ENCODE results near the gene STRA6. TPM values are rescaled to one million over a fixed set of nuclear protein-coding genes. Genes with fewer than 3 reads are reported as not detected.

STRA6 gene
- total RNA-seq, 1 experiment from 2014 or later: 0.54 TPM

DNA sequence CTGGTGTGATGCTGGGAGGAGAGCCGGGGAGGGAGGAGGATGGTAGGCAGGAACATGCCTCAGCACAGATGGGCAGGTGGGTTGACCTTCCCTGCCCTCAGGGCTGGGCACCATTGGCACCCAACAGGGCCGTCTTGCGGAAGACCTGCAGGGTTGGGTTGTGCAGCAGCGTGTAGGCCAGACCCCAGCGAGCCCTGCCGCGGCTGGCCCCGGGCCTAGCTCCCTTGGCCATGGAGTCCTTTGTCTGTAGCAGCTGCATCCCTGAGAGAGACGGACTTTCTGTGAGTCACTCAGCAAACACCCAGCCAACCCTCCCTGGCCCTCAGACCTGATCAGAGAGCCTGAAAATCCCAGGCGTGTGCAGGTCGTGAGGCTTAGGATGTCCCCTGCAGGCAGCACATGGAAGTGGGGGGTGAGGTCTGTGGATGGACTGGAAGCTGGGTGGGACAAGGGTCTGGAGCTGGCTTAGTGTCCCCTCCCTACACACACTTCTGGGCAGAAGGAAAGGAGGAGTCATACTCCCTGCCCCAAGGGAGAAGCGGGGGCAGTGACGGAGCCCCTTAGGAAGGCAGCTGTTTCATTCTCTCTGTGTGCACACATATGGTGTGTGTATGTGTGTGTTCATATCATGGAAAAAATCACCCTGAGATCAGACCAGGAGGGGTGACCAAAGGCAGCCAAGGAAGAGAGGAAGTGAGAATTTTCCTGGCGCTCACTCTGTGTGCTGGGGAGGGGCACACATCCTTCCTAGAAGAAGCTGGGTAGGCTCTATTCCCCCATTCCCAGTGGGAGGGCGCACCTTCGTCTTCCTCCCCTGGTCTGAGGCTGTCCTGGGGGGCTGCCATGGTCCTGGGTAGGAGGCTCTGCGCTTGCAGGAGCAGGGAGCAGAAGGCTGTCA, 22.4 kb downstream of the STRA6 start (continued):
- TF ChIP-seq, protein P1, sequence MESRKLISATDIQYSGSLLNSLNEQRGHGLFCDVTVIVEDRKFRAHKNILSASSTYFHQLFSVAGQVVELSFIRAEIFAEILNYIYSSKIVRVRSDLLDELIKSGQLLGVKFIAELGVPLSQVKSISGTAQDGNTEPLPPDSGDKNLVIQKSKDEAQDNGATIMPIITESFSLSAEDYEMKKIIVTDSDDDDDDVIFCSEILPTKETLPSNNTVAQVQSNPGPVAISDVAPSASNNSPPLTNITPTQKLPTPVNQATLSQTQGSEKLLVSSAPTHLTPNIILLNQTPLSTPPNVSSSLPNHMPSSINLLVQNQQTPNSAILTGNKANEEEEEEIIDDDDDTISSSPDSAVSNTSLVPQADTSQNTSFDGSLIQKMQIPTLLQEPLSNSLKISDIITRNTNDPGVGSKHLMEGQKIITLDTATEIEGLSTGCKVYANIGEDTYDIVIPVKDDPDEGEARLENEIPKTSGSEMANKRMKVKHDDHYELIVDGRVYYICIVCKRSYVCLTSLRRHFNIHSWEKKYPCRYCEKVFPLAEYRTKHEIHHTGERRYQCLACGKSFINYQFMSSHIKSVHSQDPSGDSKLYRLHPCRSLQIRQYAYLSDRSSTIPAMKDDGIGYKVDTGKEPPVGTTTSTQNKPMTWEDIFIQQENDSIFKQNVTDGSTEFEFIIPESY (IDR thresholded peaks at IDR 0.05; ENCODE audit: extremely low read depth, insufficient replicate concordance, low read length): no peak
- TF ChIP-seq SP1 (IDR thresholded peaks at IDR 0.05; ENCODE audit: low read depth) (no peak), EZH2 (IDR thresholded peaks at IDR 0.05) (no peak), ELF1 (IDR thresholded peaks at IDR 0.05; ENCODE audit: borderline replicate concordance, low read depth) (no peak), POLR2A (IDR thresholded peaks at IDR 0.05; ENCODE audit: borderline replicate concordance, extremely low read depth, insufficient read depth, insufficient read length) (no peak), EGR1 (IDR thresholded peaks at IDR 0.05; ENCODE audit: low read depth) (no peak)
- TF ChIP-seq, protein P2, sequence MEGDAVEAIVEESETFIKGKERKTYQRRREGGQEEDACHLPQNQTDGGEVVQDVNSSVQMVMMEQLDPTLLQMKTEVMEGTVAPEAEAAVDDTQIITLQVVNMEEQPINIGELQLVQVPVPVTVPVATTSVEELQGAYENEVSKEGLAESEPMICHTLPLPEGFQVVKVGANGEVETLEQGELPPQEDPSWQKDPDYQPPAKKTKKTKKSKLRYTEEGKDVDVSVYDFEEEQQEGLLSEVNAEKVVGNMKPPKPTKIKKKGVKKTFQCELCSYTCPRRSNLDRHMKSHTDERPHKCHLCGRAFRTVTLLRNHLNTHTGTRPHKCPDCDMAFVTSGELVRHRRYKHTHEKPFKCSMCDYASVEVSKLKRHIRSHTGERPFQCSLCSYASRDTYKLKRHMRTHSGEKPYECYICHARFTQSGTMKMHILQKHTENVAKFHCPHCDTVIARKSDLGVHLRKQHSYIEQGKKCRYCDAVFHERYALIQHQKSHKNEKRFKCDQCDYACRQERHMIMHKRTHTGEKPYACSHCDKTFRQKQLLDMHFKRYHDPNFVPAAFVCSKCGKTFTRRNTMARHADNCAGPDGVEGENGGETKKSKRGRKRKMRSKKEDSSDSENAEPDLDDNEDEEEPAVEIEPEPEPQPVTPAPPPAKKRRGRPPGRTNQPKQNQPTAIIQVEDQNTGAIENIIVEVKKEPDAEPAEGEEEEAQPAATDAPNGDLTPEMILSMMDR (IDR thresholded peaks at IDR 0.05 in 2 of 3, conservative IDR thresholded peaks at IDR 0.05 in 1 of 3; ENCODE audit: borderline replicate concordance in 1 of 3, insufficient read depth in 1 of 3, low read depth in 2 of 3, low read length in 2 of 3): no peak
- TF ChIP-seq, protein P3, sequence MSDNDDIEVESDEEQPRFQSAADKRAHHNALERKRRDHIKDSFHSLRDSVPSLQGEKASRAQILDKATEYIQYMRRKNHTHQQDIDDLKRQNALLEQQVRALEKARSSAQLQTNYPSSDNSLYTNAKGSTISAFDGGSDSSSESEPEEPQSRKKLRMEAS (IDR thresholded peaks at IDR 0.05): no peak

Data from HCT116 (cell line).